ENCODE results near the gene APOH. TPM values are rescaled to one million over a fixed set of nuclear protein-coding genes. Genes with fewer than 3 reads are reported as not detected.
A peak's percentile ranks its signal among the peaks of the same experiment; 100 is the strongest.

The APOH gene
- total and polyA plus RNA-seq, 2 of the 13 experiments (the other 11 are each of a cell fraction or from before 2014, with no cell fraction given): 4,846 to 5,748 TPM

- no peak for TF ChIP-seq AFF4 (CRISPR knock-in tag; IDR thresholded peaks at IDR 0.05)
- peak; percentile 69; the same call in 1 of the 2 replicates for TF ChIP-seq ARID3A (IDR thresholded peaks at IDR 0.05; ENCODE audit: low read depth, low read length)
- no peak for TF ChIP-seq DNMT3B (CRISPR knock-in tag; conservative IDR thresholded peaks at IDR 0.05)
- peak; percentile 68; the same call in 1 of the 2 replicates for TF ChIP-seq ZNF331 (CRISPR knock-in tag; IDR thresholded peaks at IDR 0.05)
- 0 out of 2 replicates have a peak, but pooled peaks have one; percentile 39 for TF ChIP-seq HMG20A (CRISPR knock-in tag; IDR thresholded peaks at IDR 0.05; ENCODE audit: borderline replicate concordance)
- TF ChIP-seq POGZ (CRISPR knock-in tag; IDR thresholded peaks at IDR 0.05): peak; percentile 53; the same call in 1 of the 2 replicates
- TF ChIP-seq TBL1XR1 (IDR thresholded peaks at IDR 0.05; ENCODE audit: borderline replicate concordance, low read length, partially characterized antibody): no peak
- TF ChIP-seq PAXIP1 (CRISPR knock-in tag; conservative IDR thresholded peaks at IDR 0.05): 0 out of 2 replicates have a peak, but pooled peaks have one; percentile 22
- TF ChIP-seq ATF6 (CRISPR knock-in tag; conservative IDR thresholded peaks at IDR 0.05): no peak
- no peak for TF ChIP-seq PRDM4 (CRISPR knock-in tag; IDR thresholded peaks at IDR 0.05; ENCODE audit: borderline replicate concordance)
- peak; percentile 86 for TF ChIP-seq SMC3 (IDR thresholded peaks at IDR 0.05; ENCODE audit: low read length)
- 0 out of 2 replicates have a peak, but pooled peaks have one; percentile 27 for TF ChIP-seq NCOA2 (CRISPR knock-in tag; IDR thresholded peaks at IDR 0.05)
- 0 out of 2 replicates have a peak, but pooled peaks have one; percentile 65 for TF ChIP-seq ZNF615 (CRISPR knock-in tag; IDR thresholded peaks at IDR 0.05; ENCODE audit: borderline replicate concordance)
- no peak; the same call in 1 of the 2 replicates for TF ChIP-seq PAX8 (CRISPR knock-in tag; IDR thresholded peaks at IDR 0.05; ENCODE audit: borderline replicate concordance)
- 0 out of 2 replicates have a peak, but pooled peaks have one; percentile 53 for TF ChIP-seq ZSCAN25 (CRISPR knock-in tag; IDR thresholded peaks at IDR 0.05)
Observed at GRCh38 chr17:66200685-66201092, 28.5 kb downstream of the APOH start (continued).

Measured in HepG2 (cell line).